GM13977 (cell line): ENCODE measurements around the gene PRR14.
A peak's percentile ranks its signal among the peaks of the same experiment; 100 is the strongest.

ENCODE experiments used
- DNase-seq: peaks from one replicate; pipeline ENCODE4 v3.0.0; 2012; ENCODE audit warnings: low spot score
- in situ Hi-C: fragments of 300-500 bp; cut with MboI; formaldehyde crosslinking; loops from one replicate; pipeline ENCODE4 v1.12.0; 2022; ENCODE audit warnings: low sequenced_read_pairs, low pct_unique_long_range_greater_than_20kb, mixed read lengths, inconsistent platforms; ENCODE audit not compliant: unreplicated experiment
- TF ChIP-seq, protein P1 (sequence below): IDR thresholded peaks from 2 replicates; pipeline ENCODE4 v1.5.1; 2012; ENCODE audit warnings: mild to moderate bottlenecking, control low read depth; ENCODE audit not compliant: insufficient read depth; ENCODE audit errors: extremely low read depth, missing control alignments

PRR14 gene

DNA sequence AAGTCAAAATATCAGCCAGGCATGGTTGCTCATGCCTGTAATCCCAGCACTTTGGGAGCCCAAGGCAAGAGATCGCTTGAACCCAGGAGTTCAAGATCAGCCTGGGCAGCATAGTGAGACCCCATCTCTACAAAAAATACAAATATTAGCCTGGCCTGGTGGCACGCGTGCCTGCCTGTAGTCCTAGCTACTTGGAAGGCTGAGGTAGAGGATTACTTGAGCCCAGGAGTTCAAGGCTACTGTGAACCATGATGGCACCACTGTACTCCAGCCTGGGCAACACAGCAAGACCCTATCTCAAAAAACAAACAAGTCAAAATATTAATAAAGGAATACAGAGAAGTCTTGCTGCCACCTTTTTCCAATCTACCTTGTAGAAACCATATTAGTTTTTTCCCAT, 44.8 kb upstream of the PRR14 start:
- TF ChIP-seq, protein P1, sequence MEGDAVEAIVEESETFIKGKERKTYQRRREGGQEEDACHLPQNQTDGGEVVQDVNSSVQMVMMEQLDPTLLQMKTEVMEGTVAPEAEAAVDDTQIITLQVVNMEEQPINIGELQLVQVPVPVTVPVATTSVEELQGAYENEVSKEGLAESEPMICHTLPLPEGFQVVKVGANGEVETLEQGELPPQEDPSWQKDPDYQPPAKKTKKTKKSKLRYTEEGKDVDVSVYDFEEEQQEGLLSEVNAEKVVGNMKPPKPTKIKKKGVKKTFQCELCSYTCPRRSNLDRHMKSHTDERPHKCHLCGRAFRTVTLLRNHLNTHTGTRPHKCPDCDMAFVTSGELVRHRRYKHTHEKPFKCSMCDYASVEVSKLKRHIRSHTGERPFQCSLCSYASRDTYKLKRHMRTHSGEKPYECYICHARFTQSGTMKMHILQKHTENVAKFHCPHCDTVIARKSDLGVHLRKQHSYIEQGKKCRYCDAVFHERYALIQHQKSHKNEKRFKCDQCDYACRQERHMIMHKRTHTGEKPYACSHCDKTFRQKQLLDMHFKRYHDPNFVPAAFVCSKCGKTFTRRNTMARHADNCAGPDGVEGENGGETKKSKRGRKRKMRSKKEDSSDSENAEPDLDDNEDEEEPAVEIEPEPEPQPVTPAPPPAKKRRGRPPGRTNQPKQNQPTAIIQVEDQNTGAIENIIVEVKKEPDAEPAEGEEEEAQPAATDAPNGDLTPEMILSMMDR: no peak
- in situ Hi-C loops: loop anchor here (10.0 to 25.0 kb wide), 2 partner anchors 171 to 494 kb away; partner anchors contain the start of genes DCTPP1, GDPD3 and MAPK3
- DNase-seq: no peak

DNA sequence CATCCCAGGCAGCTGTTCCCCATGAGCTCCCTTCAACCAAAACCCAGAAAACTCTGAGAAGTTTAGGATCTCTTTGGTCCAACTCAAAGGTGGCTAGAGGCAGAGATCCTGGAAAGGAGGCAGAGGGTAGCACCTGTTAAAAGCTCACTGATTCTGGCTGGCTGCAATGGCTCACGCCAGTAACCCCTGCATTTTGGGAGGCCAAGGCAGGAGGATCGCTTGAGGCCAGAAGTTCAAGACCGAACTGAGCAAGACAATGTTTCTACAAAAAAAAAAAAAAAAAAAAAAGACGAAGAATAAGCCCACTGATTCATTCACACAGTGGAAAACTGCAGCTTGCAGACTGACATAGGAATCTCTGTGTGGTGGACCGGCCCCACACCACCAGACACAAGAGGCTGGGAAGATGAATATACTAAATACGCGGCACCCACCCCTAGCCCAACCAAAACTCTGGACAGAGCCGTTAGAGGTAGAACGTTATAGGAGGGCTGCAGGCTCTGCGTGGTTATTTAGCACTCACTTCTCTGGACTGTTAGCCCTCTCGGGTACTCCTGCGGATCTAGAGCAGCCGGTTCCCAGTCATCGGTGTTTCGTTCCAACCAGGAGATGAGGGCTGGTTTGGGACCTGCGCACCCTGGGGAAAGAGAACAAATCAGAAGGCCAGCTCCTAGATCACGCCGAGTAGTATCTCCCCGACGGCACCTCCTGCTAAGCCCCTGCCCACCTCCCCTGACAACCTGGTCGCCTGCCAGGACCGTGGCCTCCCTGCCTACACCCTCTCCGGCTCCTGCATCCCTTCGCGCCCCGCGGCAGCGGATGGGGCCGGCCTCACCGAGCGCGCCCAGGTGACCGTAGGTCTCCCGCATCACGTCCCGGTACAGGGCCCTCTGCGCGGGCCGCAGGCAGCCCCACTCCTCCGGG, 41.5 kb upstream of the PRR14 start:
- TF ChIP-seq, protein P1: no peak
- peak; percentile 64 for DNase-seq
- in situ Hi-C loops: loop anchor here (10.0 to 25.0 kb wide), 2 partner anchors 174 to 497 kb away; partner anchors contain the start of genes DCTPP1, GDPD3 and MAPK3

DNA sequence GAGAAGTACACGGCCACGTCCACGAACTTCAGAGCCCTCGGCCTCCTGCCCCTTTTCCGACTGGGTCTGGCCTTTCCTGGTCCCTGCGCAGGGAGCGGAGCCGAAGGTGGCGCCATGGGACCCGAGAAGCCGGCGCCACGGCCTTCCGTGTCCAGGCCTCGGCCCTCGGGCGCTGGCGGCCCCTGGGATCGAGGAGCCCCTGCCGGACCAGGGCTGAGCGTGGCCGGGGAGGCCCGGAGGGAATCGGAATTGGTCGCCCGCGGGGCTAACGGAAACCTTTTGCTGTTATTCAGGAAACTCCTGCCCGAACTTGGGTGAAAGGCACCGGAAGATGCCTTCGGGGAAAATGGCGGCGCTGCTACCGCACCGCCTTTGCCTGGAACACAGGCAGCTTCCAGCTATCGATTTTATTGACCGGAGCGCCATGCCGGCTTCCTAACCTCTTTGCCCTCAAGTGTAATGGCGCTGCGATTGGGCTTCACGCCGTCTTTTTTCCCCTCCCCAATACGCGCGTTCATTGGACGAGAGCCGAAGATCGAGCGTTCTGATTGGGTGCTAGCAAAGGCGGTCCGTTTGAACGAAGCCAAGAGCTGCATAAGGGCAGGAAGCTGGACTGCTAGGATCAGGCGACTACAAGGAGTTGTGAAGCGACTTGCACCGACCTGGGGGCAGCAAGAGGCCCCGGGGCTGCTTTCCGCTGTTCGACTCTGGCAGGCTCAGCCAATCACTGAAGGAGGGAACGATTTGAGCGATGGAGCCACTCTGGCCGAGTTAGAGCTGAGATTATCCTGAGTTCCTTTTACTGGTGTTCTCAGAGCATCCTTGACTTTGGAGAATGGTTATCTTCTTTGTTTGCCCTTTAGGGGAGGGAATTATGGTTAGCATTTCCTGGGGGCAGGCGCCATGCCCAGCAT, 40.6 kb upstream of the PRR14 start, which contains the start of gene ZNF689:
TSS of gene ZNF689 (minus strand) at position 464 of the 914 bp plus-strand sequence. CDS start at position 116, 348 bp downstream.
- DNase-seq: peak; percentile 98
- TF ChIP-seq, protein P1: no peak
- in situ Hi-C loops: loop anchor here (10.0 to 25.0 kb wide), 2 partner anchors 175 to 498 kb away; partner anchors contain the start of genes DCTPP1, GDPD3 and MAPK3

DNA sequence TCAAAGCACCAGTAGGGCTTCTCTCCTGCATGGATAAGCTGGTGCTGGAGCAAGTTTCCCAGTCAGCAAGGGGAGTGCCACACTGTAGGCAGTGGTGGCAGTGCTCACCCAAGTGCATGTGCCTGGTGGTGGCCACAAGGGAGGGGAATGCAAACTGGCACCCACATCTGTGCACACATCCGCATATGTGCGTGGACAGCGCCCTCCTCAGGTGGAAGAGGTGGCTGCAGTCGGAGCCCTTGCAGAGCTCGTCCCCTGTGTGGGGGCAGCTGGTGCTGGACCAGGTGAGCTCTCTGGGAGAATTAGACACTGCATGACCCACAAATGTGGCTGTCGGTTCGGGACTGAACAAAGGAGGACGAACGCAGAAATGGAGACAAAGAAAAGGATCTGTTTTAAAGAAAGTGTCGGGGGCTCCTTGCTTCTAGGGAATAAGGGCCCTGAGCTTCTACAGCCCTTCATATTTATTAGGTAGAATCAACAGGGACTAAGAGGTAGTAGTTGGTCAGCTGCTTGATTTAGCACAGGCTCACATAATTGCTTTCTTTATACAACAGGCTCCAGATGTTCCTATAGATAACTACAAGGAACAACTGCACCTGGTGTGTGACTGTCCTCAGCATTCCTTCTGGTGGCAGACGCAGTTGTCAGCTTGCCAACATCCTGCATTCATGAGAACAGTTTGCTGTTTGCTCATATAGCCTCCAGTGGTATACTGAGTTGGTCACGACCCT, 35.2 kb upstream of the PRR14 start:
- DNase-seq: peak; percentile 48
- in situ Hi-C loops: loop anchor here (25.0 kb wide), 1 partner anchor 503 kb away; the partner anchor contains the start of genes GDPD3 and MAPK3
- TF ChIP-seq, protein P1: peak; percentile 78

DNA sequence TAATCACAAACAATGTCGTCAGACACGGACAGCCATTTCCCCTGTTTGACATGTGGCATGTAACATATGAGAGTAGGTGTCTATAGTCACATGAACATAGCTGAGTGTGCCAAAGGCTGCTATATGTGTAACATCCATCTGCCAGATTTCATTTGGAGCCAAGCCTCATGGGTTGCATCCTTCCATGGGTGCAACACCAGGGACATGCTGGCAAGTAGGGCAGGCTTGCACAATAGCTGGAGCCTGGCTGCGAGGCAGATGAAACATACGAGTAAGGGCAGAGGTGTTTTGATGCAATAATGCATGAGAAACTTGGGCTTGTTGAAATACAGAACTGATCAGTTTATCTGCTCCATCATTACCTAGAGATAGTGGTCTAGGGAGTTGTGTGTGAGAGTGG, 31.6 kb upstream of the PRR14 start:
- TF ChIP-seq, protein P1: no peak
- DNase-seq: no peak
- in situ Hi-C loops: loop anchor here (25.0 kb wide), 1 partner anchor 507 kb away; the partner anchor contains the start of genes GDPD3 and MAPK3
